GM23338 (cell line): ENCODE measurements around the gene RNGTT. TPM values are rescaled to one million over a fixed set of nuclear protein-coding genes. Genes with fewer than 3 reads are reported as not detected.

Experiments
- ATAC-seq: fragments of 200-7000 bp; cut with Tn5 transposase; 3 replicates; pipeline ENCODE4 v1.9.1; 2020
- DNase-seq: peaks from one replicate; pipeline ENCODE4 v3.0.0-alpha.2; 2015; ENCODE audit warnings: low spot score
- H2AFZ ChIP-seq: fragments of 200-600 bp; sonication (generic); 2 replicates; pipeline ENCODE4 v1.8.0; 2016; ENCODE audit warnings: antibody characterized with exemption, mild to moderate bottlenecking, moderate library complexity
- H3F3A ChIP-seq: fragments of 200-600 bp; sonication (generic); replicated peaks from 2 replicates; pipeline ENCODE4 v1.8.0; 2017; ENCODE audit warnings: antibody characterized with exemption, mixed run types, low read depth
- H3K27ac ChIP-seq: fragments of 200-600 bp; sonication (generic); 2 replicates; pipeline ENCODE4 v1.6.1; 2016; ENCODE audit warnings: low read depth
- H3K27me3 ChIP-seq: fragments of 200-600 bp; sonication (generic); 2 replicates; pipeline ENCODE4 v1.8.0; 2016; ENCODE audit warnings: mild to moderate bottlenecking, mixed run types, moderate library complexity; ENCODE audit not compliant: insufficient read depth
- H3K36me3 ChIP-seq: fragments of 200-600 bp; sonication (generic); 2 replicates; pipeline ENCODE4 v1.8.0; 2016; ENCODE audit warnings: mild to moderate bottlenecking; ENCODE audit not compliant: insufficient read depth
- H3K4me1 ChIP-seq: fragments of 200-600 bp; sonication (generic); 2 replicates; pipeline ENCODE4 v1.8.0; 2016; ENCODE audit warnings: mild to moderate bottlenecking, moderate library complexity; ENCODE audit not compliant: insufficient read depth
- H3K4me2 ChIP-seq: fragments of 200-600 bp; sonication (generic); 2 replicates; pipeline ENCODE4 v1.7.1; 2017; ENCODE audit warnings: mixed run types
- H3K4me3 ChIP-seq: fragments of 200-600 bp; sonication (generic); 2 replicates; pipeline ENCODE4 v1.6.1; 2016; ENCODE audit warnings: mixed run types
- H3K79me2 ChIP-seq: fragments of 200-600 bp; sonication (generic); replicated peaks from 2 replicates; pipeline ENCODE4 v1.8.0; 2017; ENCODE audit warnings: mild to moderate bottlenecking; ENCODE audit not compliant: insufficient read depth
- H3K9me2 ChIP-seq: fragments of 200-600 bp; sonication (generic); 2 replicates; pipeline ENCODE4 v1.8.0; 2017; ENCODE audit not compliant: insufficient read depth
- H4K20me1 ChIP-seq: fragments of 200-600 bp; sonication (generic); replicated peaks from 2 replicates; pipeline ENCODE4 v1.8.0; 2017; ENCODE audit warnings: mild to moderate bottlenecking; ENCODE audit not compliant: insufficient read depth
- H3K27ac Mint-ChIP-seq: 2 replicates; pipeline ENCODE4 v1.8.0; 2020; ENCODE audit warnings: inconsistent platforms, mild to moderate bottlenecking, moderate library complexity, mixed read lengths
- H3K27me3 Mint-ChIP-seq: 3 replicates; pipeline ENCODE4 v1.8.0; 2022; ENCODE audit warnings: low read depth, mild to moderate bottlenecking, moderate library complexity, mixed read lengths, inconsistent platforms; ENCODE audit not compliant: insufficient read depth, poor library complexity
- H3K36me3 Mint-ChIP-seq: 3 replicates; pipeline ENCODE4 v1.8.0; 2021; ENCODE audit warnings: low read depth, mild to moderate bottlenecking, inconsistent platforms, moderate library complexity, mixed read lengths
- H3K4me1 Mint-ChIP-seq: 3 replicates; pipeline ENCODE4 v1.8.0; 2020; ENCODE audit warnings: mild to moderate bottlenecking, inconsistent platforms, mixed read lengths
- H3K4me3 Mint-ChIP-seq: 3 replicates; pipeline ENCODE4 v1.8.0; 2021; ENCODE audit warnings: moderate library complexity, mild to moderate bottlenecking, inconsistent platforms, mixed read lengths
- H3K9me3 Mint-ChIP-seq: 3 replicates; pipeline ENCODE4 v1.8.0; 2020; ENCODE audit warnings: moderate library complexity, mild to moderate bottlenecking, inconsistent platforms, mixed read lengths
- CREB1 ChIP-seq: fragments of 250-450 bp; sonication (Bioruptor Pico); IDR thresholded peaks from 2 replicates; pipeline ENCODE4 v1.5.0; 2020; ENCODE audit warnings: low read depth, mild to moderate bottlenecking, moderate library complexity
- CTCF ChIP-seq, 2 experiments: fragments of 200-600 bp in 1 of 2; sonication (generic) in 1 of 2; conservative IDR thresholded peaks; 2 replicates each; pipeline versions ENCODE4 v1.5.1 to v1.6.1; 2016 to 2017; ENCODE audit warnings: antibody characterized with exemption in 2 of 2, low read depth in 2 of 2, mild to moderate bottlenecking in 2 of 2, moderate library complexity in 1 of 2
- EZH2 ChIP-seq: fragments of 200-600 bp; sonication (generic); IDR thresholded peaks from one replicate; pipeline ENCODE4 v1.8.0; 2017; ENCODE audit warnings: antibody characterized with exemption, mild to moderate bottlenecking, low read depth; ENCODE audit not compliant: unreplicated experiment
- EZH2phosphoT487 ChIP-seq: fragments of 200-600 bp; sonication (generic); IDR thresholded peaks from one replicate; pipeline ENCODE4 v1.8.1; 2018; ENCODE audit warnings: antibody characterized with exemption; ENCODE audit not compliant: unreplicated experiment
- JUNB ChIP-seq: IDR thresholded peaks from one replicate; pipeline ENCODE4 v1.6.1; 2016; ENCODE audit warnings: antibody characterized with exemption; ENCODE audit not compliant: unreplicated experiment
- NANOG ChIP-seq: IDR thresholded peaks from 2 replicates; pipeline ENCODE4 v1.6.1; 2016; ENCODE audit warnings: antibody characterized with exemption, borderline replicate concordance
- POLR2AphosphoS5 ChIP-seq: IDR thresholded peaks from 2 replicates; pipeline ENCODE4 v1.6.1; 2016; ENCODE audit warnings: antibody characterized with exemption, low read depth
- STAT1 ChIP-seq: IDR thresholded peaks from one replicate; pipeline ENCODE4 v1.6.1; 2016; ENCODE audit warnings: antibody characterized with exemption; ENCODE audit not compliant: unreplicated experiment
- ZNF114 ChIP-seq: fragments of 250-450 bp; sonication (Bioruptor Pico); IDR thresholded peaks from 2 replicates; pipeline ENCODE4 v1.5.0; 2020; ENCODE audit warnings: mild to moderate bottlenecking, moderate library complexity
- ZNF331 ChIP-seq: fragments of 250-450 bp; sonication (Bioruptor Pico); IDR thresholded peaks from 2 replicates; pipeline ENCODE4 v1.5.0; 2020; ENCODE audit warnings: low read depth, mild to moderate bottlenecking, moderate library complexity
- ZNF462 ChIP-seq: fragments of 250-450 bp; sonication (Bioruptor Pico); IDR thresholded peaks from 2 replicates; pipeline ENCODE4 v1.5.0; 2020; ENCODE audit warnings: mild to moderate bottlenecking, moderate library complexity
- polyA plus RNA-seq: library from polyadenylated mRNA; unstranded; fragments of >200 nt; fragmentation: Nextera tagmentation; extraction: Ambion mirVana; gene quantifications from 2 replicates; pipeline ENCODE4 v1.2.1, GENCODE V29; 2016
- total RNA-seq: library from RNA; depleted of rRNA; stranded (reverse); fragments of >200 nt; shearing (Covaris generic); gene quantifications from 2 replicates; pipeline ENCODE4 v1.2.3, GENCODE V29; 2014
- TF ChIP-seq, protein P1 (sequence below): IDR thresholded peaks from one replicate; pipeline ENCODE4 v1.6.1; 2018; ENCODE audit warnings: antibody characterized with exemption; ENCODE audit not compliant: unreplicated experiment
- TF ChIP-seq, protein P2 (sequence below): IDR thresholded peaks from 2 replicates; pipeline ENCODE4 v1.6.1; 2016; ENCODE audit warnings: antibody characterized with exemption

RNGTT gene
- total and polyA plus RNA-seq, 2 experiments from 2014 or later, result 11.2 to 29.2 TPM

DNA sequence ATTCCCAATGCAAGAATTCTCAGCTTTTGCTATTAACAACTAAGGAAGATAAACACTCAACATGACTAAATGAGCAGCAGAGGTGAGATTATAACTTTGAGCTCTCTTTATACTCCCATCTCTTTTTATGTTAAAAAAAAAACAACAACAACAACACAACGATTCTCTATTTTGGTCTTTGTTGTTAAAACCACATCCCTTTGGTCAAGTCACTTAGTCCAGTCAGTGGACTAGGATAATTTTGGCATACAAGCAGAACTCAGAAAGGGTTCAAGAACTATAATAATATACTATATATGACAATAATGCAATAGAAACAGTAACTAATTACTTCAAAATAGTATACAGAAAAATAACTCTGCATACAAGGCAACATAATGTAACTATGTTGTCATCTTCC is 312.4 kb downstream of the RNGTT start:
- H2AFZ ChIP-seq, result no peak overlapping the region
- H3K4me2 ChIP-seq, result no peak overlapping the region
- Mint-ChIP-seq H3K27me3 (peaks cover 2% of the 10 kb centered on the region), H3K36me3 (no peaks in the 10 kb centered on the region), H3K9me3 (no peaks in the 10 kb centered on the region; the same call in 2 of the 3 replicates), H3K4me1 (peaks cover 5% of the 10 kb centered on the region; the same call in 2 of the 3 replicates), H3K27ac (no peak overlapping the region), H3K4me3 (no peak overlapping the region)
- no peak overlapping the region for H3K4me3 ChIP-seq
- H3K4me1 ChIP-seq, result no peaks in the 10 kb centered on the region
- DNase-seq (no peak), ATAC-seq (no peak)
- H3F3A ChIP-seq, result no peaks in the 10 kb centered on the region
- no peaks in the 10 kb centered on the region for H3K27me3 ChIP-seq
- H4K20me1 ChIP-seq, result no peaks in the 10 kb centered on the region
- no peak overlapping the region for H3K27ac ChIP-seq
- no peaks in the 10 kb centered on the region for H3K36me3 ChIP-seq
- TF ChIP-seq, protein P1, sequence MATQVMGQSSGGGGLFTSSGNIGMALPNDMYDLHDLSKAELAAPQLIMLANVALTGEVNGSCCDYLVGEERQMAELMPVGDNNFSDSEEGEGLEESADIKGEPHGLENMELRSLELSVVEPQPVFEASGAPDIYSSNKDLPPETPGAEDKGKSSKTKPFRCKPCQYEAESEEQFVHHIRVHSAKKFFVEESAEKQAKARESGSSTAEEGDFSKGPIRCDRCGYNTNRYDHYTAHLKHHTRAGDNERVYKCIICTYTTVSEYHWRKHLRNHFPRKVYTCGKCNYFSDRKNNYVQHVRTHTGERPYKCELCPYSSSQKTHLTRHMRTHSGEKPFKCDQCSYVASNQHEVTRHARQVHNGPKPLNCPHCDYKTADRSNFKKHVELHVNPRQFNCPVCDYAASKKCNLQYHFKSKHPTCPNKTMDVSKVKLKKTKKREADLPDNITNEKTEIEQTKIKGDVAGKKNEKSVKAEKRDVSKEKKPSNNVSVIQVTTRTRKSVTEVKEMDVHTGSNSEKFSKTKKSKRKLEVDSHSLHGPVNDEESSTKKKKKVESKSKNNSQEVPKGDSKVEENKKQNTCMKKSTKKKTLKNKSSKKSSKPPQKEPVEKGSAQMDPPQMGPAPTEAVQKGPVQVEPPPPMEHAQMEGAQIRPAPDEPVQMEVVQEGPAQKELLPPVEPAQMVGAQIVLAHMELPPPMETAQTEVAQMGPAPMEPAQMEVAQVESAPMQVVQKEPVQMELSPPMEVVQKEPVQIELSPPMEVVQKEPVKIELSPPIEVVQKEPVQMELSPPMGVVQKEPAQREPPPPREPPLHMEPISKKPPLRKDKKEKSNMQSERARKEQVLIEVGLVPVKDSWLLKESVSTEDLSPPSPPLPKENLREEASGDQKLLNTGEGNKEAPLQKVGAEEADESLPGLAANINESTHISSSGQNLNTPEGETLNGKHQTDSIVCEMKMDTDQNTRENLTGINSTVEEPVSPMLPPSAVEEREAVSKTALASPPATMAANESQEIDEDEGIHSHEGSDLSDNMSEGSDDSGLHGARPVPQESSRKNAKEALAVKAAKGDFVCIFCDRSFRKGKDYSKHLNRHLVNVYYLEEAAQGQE, result no peak
- no peak for TF ChIP-seq EZH2phosphoT487
- no peak for TF ChIP-seq ZNF462
- TF ChIP-seq ZNF331 (CRISPR knock-in tag), result no peak
- TF ChIP-seq STAT1, result no peak
- TF ChIP-seq NANOG, result no peak
- TF ChIP-seq ZNF114, result no peak
- no peak for TF ChIP-seq CTCF (conservative IDR thresholded peaks at IDR 0.05; ENCODE audit: low read depth in 2 of 2)
- TF ChIP-seq, protein P2, sequence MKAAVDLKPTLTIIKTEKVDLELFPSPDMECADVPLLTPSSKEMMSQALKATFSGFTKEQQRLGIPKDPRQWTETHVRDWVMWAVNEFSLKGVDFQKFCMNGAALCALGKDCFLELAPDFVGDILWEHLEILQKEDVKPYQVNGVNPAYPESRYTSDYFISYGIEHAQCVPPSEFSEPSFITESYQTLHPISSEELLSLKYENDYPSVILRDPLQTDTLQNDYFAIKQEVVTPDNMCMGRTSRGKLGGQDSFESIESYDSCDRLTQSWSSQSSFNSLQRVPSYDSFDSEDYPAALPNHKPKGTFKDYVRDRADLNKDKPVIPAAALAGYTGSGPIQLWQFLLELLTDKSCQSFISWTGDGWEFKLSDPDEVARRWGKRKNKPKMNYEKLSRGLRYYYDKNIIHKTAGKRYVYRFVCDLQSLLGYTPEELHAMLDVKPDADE, result no peak
- no peak for TF ChIP-seq EZH2
- TF ChIP-seq CREB1 (CRISPR knock-in tag), result no peak
- TF ChIP-seq POLR2AphosphoS5, result no peak
- no peak for TF ChIP-seq JUNB
- no peaks in the 10 kb centered on the region for H3K9me2 ChIP-seq
- H3K79me2 ChIP-seq, result no peaks in the 10 kb centered on the region
